GM19023 (cell line): ENCODE results near the gene DIRAS3.
"Not testable (repeated sequence)": the region's sequence is repeated elsewhere in the genome, so short reads cannot be mapped to it uniquely, and the experiment has no call there.

Experiments used
- ATAC-seq: cut with Tn5 transposase; IDR thresholded peaks from one replicate; pipeline ENCODE4 v1.9.1; 2021; ENCODE audit warnings: mild to moderate bottlenecking, moderate library complexity; ENCODE audit not compliant: unreplicated experiment

DIRAS3 gene

GRCh38 chr1:68024635-68025338 lies 25.6 kb downstream of the DIRAS3 start:
- no peak for ATAC-seq

- ATAC-seq: no peak
Measured at GRCh38 chr1:68016381-68016780, 34.0 kb downstream of the DIRAS3 start.

- no peak for ATAC-seq
Measured at GRCh38 chr1:68015971-68016370, 34.5 kb downstream of the DIRAS3 start.

- no peak for ATAC-seq
Measured at GRCh38 chr1:68015369-68015768, 35.1 kb downstream of the DIRAS3 start.

- ATAC-seq: no peak
Measured at GRCh38 chr1:68013351-68013750, 37.1 kb downstream of the DIRAS3 start.

GRCh38 chr1:68011657-68012375 lies 38.6 kb downstream of the DIRAS3 start:
- no peak for ATAC-seq

- ATAC-seq: no peak
Measured at GRCh38 chr1:68010543-68010942, 39.9 kb downstream of the DIRAS3 start.

- ATAC-seq: no peak
Measured at GRCh38 chr1:68010090-68010489, 40.3 kb downstream of the DIRAS3 start.

GRCh38 chr1:68003626-68004025 lies 46.8 kb downstream of the DIRAS3 start:
- not testable (repeated sequence) for ATAC-seq

GRCh38 chr1:68000191-68000590 lies 50.2 kb downstream of the DIRAS3 start:
- ATAC-seq: no peak

GRCh38 chr1:67997746-67998145 lies 52.7 kb downstream of the DIRAS3 start:
- no peak for ATAC-seq
